ENCODE data around the gene RAB7B. TPM values are rescaled to one million over a fixed set of nuclear protein-coding genes. Genes with fewer than 3 reads are reported as not detected.

The RAB7B gene
- total RNA-seq, 1 experiment from 2014 or later: 0.22 TPM

DNA sequence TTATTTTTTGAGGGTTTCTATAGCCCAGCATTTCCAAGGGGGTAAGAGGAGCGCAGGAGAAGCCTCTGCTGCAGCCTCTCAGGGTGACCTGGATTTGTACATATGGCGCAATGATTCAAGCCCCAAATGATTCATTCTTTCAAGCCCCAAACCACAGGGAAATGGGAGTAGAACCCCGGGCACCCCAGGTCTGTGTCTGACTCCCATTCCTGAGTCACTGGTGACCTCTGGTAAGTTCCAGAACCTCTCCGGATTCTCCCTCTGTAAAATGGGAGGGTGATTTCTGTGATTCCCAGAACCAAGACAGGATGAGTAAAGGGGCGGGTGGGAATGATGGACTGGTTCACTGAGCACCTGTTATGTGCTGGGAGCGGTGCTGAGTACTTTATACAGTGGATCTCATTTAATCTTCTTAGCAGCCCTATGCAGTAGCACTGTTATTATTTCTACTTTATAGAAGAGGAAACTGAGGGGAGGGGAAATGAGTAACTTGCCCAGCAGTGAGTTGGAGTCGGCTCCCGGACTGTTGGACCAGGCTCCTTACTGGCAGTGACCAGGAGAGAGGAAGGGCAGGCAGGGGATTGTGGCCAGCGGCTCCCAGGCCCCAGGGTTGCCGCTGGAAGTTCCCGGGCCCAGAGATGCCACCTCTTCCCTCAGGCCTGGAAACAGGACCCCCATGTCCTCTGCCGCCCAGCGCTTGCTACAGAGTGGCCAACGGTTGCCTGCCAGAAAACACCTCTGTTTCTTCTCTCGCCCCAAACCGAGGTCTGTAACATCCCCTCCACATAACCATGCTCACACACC, 39.6 kb downstream of the RAB7B start:
- Histone ChIP-seq H3K4me3 (replicated peaks in 1 of 2; ENCODE audit: low read depth in 1 of 2, low read length in 2 of 2) (no peak overlapping the region), H3K9ac (ENCODE audit: low read length) (no peak overlapping the region), H3K4me2 (ENCODE audit: low read length) (no peak overlapping the region), H2AFZ (ENCODE audit: low read depth, low read length, poor library complexity, severe bottlenecking) (no peak overlapping the region), H3K9me3 (ENCODE audit: control insufficient read depth in 1 of 2, insufficient read depth in 1 of 2, low read depth in 1 of 2, low read length in 2 of 2) (no peaks in the 10 kb centered on the region), H3K79me2 (ENCODE audit: insufficient read depth, low read length) (no peaks in the 10 kb centered on the region), H4K20me1 (ENCODE audit: insufficient read depth) (no peaks in the 10 kb centered on the region), H3K27ac (ENCODE audit: low read depth, low read length) (no peak overlapping the region), H3K36me3 (ENCODE audit: control insufficient read depth in 1 of 2, insufficient read depth in 2 of 2, low read length in 2 of 2) (no peaks in the 10 kb centered on the region), H3K4me1 (ENCODE audit: control insufficient read depth in 1 of 2, insufficient read depth in 2 of 2, low read length in 2 of 2) (no peaks in the 10 kb centered on the region), H3K9me2 (ENCODE audit: insufficient read depth) (no peaks in the 10 kb centered on the region), H3K27me3 (ENCODE audit: insufficient read depth, low read length) (peaks cover 11% of the 10 kb centered on the region; the same call in 1 of the 2 replicates)
- ChIA-PET POLR2A (no interaction called here), CTCF (interaction anchor here (2.5 kb wide), 1 partner anchor 14 kb away, joined by 9 read pairs; no protein-coding TSS in a partner anchor), RAD21 (ENCODE audit: low non-redundant PET in 1 of 2, low total read pairs in 2 of 2, uncharacterized antibody in 2 of 2, unreplicated experiment in 2 of 2) (no interaction called here)
- BruUV-seq (replicated peaks): no TSS peak
- intact Hi-C loops (cut with micrococcal nuclease): no loop called here
- no peak for TF ChIP-seq JUND (IDR thresholded peaks at IDR 0.05)
- no peak for TF ChIP-seq FOSL1 (IDR thresholded peaks at IDR 0.05; ENCODE audit: low read depth)
- TF ChIP-seq CBX3 (IDR thresholded peaks at IDR 0.05; ENCODE audit: low read depth): no peak
- no peak for TF ChIP-seq SP1 (IDR thresholded peaks at IDR 0.05; ENCODE audit: low read depth)
- TF ChIP-seq, protein P1, sequence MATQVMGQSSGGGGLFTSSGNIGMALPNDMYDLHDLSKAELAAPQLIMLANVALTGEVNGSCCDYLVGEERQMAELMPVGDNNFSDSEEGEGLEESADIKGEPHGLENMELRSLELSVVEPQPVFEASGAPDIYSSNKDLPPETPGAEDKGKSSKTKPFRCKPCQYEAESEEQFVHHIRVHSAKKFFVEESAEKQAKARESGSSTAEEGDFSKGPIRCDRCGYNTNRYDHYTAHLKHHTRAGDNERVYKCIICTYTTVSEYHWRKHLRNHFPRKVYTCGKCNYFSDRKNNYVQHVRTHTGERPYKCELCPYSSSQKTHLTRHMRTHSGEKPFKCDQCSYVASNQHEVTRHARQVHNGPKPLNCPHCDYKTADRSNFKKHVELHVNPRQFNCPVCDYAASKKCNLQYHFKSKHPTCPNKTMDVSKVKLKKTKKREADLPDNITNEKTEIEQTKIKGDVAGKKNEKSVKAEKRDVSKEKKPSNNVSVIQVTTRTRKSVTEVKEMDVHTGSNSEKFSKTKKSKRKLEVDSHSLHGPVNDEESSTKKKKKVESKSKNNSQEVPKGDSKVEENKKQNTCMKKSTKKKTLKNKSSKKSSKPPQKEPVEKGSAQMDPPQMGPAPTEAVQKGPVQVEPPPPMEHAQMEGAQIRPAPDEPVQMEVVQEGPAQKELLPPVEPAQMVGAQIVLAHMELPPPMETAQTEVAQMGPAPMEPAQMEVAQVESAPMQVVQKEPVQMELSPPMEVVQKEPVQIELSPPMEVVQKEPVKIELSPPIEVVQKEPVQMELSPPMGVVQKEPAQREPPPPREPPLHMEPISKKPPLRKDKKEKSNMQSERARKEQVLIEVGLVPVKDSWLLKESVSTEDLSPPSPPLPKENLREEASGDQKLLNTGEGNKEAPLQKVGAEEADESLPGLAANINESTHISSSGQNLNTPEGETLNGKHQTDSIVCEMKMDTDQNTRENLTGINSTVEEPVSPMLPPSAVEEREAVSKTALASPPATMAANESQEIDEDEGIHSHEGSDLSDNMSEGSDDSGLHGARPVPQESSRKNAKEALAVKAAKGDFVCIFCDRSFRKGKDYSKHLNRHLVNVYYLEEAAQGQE (IDR thresholded peaks at IDR 0.05; ENCODE audit: low read depth): no peak
- TF ChIP-seq CEBPB (IDR thresholded peaks at IDR 0.05; ENCODE audit: low read depth): no peak
- TF ChIP-seq, protein P2, sequence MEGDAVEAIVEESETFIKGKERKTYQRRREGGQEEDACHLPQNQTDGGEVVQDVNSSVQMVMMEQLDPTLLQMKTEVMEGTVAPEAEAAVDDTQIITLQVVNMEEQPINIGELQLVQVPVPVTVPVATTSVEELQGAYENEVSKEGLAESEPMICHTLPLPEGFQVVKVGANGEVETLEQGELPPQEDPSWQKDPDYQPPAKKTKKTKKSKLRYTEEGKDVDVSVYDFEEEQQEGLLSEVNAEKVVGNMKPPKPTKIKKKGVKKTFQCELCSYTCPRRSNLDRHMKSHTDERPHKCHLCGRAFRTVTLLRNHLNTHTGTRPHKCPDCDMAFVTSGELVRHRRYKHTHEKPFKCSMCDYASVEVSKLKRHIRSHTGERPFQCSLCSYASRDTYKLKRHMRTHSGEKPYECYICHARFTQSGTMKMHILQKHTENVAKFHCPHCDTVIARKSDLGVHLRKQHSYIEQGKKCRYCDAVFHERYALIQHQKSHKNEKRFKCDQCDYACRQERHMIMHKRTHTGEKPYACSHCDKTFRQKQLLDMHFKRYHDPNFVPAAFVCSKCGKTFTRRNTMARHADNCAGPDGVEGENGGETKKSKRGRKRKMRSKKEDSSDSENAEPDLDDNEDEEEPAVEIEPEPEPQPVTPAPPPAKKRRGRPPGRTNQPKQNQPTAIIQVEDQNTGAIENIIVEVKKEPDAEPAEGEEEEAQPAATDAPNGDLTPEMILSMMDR (IDR thresholded peaks at IDR 0.05 in 2 of 3, conservative IDR thresholded peaks at IDR 0.05 in 1 of 3; ENCODE audit: borderline replicate concordance in 1 of 3, insufficient read depth in 1 of 3, low read depth in 2 of 3, low read length in 2 of 3): no peak
- TF ChIP-seq ZFX (IDR thresholded peaks at IDR 0.05): no peak
- no peak for TF ChIP-seq ZNF274 (IDR thresholded peaks at IDR 0.05; ENCODE audit: low read depth, low read length)
- no peak for TF ChIP-seq YY1 (IDR thresholded peaks at IDR 0.05; ENCODE audit: extremely low read depth, insufficient replicate concordance, low read depth, low read length)
- no peak for TF ChIP-seq ELF1 (IDR thresholded peaks at IDR 0.05; ENCODE audit: borderline replicate concordance, low read depth)
- TF ChIP-seq, protein P3, sequence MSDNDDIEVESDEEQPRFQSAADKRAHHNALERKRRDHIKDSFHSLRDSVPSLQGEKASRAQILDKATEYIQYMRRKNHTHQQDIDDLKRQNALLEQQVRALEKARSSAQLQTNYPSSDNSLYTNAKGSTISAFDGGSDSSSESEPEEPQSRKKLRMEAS (IDR thresholded peaks at IDR 0.05): no peak
- TF ChIP-seq TCF7L2 (IDR thresholded peaks at IDR 0.05; ENCODE audit: borderline replicate concordance, extremely low read depth, insufficient read depth, insufficient read length): no peak
- TF ChIP-seq POLR2AphosphoS5 (IDR thresholded peaks at IDR 0.05; ENCODE audit: low read depth, low read length): no peak
- DNase-seq (ENCODE audit: low read depth, low spot score) (no peak), ATAC-seq (no peak)
